NCI-H1436 (cell line): ENCODE data around the gene VAV2.
"Not testable (repeated sequence)": the region's sequence is repeated elsewhere in the genome, so short reads cannot be mapped to it uniquely, and the experiment has no call there.

Experiments used
- DNase-seq: peaks from one replicate; lab custom pipeline; 2025; lab: John Stamatoyannopoulos, UW

The VAV2 gene

DNA sequence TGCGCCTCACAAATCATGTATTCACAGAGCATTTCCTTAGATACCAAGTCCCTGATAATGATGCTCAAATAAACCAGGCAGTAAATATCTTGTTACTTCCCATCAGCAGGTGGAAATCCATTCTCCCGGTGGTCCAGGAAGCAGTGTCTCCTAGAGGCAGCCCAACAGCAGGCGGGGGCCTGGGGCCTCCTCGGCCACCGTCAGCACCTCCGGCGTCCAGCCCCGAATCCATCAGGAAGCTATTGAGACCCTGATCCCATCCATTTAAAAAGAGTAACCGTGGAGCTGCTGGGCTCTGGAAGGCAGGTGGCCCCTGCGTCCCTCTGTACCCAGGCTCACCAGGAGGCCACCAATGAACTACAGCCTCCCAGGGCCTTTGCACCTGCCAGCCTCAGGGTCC, 54.0 kb downstream of the VAV2 start:
- no peak for DNase-seq

DNA sequence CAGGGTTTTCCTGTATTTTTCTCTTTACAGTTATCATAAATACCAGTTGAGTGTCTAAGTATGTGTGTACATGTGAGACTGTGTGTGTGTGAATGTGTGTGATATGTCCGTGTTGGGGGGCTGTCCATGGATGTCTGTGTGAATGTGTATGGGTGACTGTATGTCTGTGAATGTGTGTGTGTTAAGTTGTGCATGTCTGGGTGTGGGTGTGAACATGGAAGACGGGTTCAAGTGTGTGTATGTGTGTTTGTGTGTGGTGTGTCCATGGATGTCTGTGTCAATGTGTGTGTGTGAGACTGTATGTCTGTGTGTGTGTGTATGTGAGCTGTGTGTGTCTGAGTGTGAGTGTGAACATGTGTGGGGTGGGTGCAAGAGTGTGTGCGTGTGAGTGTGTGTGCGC, 55.0 kb downstream of the VAV2 start:
- no peak for DNase-seq

DNA sequence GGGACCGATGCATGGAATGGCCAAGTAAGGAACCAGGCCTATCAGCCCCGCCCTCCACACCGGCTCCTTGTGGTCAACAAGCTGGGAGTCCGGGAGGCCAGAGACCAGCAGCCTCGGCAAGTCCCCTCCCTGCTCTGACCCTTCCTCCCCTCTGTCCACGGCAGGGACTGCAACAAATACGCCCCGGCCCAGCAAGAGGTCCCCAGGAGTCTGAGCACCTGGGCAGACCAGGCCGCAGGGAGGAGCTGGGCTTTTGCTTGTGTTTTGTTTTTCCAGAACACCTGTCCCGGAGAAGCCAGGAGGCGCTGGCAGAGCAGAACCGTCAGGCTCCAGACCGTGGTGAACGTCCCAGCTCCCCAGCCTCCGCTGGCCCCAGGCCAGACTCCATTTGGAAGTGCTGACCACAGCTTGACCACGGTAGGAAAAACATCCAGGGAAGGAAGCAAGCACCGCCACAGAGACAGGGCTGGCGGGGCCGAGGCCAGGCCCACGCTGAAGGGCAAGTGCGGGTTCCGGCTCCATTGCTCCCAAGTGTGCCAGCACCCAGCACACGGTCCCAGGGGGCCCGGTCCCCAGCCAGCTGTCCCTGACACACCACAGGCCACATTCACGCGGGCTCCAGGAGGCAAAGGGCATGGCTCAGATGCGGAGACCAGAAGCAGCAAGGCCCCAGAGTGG, 56.7 kb downstream of the VAV2 start:
- no peak for DNase-seq

DNA sequence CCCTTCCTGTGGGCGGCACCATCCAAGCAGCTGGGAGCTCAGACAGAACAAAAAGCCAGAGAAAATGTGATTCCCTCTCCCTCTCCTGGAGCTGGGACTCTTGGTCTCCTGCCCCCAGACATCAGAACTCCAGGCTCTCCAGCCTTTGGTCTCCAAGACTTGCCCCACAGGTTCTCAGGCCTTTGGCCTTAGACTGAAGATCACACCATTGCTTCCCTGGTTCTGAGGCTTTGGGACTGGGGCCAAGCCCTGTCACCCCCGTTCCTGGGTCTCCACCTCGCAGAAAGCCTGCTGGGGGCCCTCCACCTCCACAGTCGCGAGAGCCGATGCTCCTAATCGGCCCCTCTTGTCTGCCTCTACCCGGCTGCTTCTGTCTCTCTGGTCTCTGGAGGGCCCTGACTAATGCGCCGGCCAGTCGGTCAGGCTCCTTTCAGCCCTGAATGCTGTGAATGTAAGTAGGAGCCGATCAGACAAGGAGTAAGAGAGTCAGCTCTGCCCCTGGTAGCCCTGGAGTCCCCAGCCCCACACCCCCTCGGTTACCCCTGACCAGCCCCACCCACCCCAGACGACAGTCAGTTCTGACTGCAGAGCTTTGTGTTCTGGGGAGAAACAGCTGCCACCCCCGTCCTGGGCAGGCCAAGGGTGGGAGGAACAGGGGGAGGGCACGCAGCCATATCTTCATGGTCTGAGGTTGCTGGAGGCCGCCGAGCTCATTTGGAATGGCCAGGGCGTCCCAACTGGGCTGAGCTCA, 57.5 kb downstream of the VAV2 start:
- DNase-seq: no peak

DNA sequence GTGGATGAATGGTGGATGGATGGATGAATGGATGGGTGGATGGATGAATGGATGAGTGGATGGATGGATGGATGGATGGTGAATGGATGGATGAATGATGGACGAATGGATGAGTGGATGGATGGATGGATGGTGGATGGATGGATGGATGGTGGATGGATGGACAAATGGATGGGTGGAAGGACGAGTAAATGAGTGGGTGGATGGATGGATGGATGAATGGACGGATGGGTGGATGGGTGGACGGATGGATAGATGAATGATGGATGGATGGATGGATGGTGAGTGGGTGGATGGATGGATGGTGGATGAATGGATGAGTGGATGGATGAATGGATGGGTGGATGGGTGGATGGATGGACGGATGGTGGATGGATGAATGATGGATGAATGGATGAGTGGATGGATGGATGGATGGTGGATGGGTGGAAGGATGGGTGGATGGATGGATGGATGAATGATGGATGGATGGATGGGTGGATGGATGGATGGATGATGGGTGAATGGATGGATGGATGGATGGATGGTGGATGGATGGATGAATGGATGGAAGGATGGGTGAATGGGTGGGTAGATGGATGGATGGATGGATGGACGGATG, 58.6 kb downstream of the VAV2 start:
- no peak for DNase-seq

DNA sequence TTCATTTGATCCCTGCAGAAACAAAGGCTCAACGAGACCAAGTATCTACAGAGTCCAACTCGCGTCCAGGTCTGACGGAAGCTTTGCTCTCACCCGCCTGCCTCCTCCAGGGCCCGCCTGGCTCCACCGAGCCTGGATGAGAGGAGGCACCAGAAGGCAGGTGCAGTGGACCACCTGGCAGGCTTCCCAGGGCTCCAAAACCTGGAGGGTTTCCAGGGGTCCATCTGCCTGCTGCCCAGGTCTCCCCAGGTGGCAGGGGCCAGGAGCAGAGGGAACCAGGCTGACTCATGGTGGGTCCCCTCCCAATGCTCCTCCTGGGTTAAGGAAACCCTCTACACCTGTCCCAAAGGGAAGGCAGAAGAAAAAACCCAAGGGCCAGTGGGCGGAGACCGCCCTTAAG, 59.5 kb downstream of the VAV2 start:
- no peak for DNase-seq

DNA sequence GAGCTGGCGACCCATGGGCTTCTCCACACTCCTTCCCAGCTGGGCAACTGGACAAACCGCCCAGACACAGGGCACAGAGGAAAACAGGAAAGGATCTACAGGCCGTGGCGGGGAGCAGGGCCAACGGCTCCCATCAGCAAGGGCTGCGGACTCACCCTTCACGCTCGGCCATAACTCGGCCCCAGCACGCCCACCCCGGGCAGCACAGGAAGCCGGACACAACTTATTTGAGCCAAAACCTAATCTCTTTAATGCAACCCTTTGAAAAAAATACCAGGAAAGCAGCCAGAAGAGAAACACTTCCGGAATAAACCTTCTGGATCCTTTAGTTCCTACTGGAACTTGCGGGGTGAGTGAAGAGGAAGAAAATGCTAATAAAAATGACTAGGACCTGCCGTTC, 59.9 kb downstream of the VAV2 start:
- DNase-seq: no peak

DNA sequence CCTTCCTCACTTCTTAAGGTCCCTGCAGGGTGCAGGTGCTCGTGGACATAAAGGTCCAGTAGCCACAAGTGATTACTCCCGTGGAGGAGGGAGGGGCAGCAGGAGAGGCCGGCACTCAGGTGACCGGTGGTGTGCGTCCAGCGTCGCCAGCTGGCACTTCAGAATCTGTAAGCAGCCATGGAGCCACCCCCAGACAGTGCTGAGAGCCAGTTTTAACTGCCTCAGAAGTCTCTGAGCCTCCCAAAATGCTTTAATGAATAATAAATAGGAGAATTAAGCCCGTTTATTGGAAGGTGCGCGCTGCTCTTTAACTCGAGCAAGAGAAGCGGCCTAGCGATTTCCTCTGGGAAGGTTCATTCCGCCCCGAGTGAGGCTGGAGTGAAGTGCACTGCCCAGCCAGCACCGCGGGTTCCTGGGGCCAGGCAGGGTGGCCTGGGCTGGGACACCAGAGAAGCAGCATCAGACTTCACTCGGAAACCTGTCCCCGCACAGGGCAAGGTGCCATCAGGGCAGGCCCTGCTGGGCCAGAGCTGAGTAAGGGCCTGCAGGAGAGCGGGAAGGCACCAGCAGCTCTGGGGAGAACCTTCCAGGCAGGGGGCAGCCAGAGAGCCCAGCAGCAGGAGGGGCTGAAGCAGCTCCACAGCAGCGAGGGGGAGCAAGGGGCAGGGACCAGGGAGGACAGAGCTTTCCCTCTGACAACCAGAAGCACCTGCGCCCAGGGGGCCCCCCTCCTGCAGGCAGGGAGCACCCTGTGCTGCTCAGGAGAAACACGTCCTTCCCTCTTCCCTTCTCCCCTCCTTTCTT, 61.2 kb downstream of the VAV2 start:
- no peak for DNase-seq

DNA sequence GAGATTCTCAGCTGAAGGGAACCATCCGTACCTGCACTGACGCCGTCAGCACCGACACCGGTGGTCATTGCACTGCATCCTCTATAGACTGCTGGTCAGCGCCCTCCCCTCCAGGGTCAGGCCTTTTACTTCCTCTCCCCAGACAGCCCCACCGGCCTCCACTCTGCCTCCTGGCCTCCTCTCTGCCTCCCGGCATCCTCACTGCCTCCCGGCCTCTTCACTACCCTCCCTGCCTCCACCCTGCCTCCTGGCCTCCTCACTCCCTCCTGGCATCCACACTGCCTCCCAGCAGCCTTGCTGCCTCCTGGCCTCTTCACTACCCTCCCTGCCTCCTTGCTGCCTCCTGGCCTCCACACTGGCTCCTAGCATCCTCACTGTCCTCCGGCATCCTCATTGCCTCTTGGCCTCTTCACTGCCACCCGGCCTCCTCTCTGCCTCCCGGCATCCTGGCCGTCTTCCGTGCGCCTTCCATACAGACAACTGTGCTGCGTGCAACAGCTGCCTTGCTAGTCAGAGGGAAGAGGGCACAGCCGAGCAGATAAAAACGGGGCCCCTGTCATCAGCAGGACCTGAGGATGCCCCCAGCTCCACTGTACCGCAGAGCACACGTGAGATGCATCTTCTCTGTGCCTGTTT, 62.0 kb downstream of the VAV2 start:
- DNase-seq: no peak

DNA sequence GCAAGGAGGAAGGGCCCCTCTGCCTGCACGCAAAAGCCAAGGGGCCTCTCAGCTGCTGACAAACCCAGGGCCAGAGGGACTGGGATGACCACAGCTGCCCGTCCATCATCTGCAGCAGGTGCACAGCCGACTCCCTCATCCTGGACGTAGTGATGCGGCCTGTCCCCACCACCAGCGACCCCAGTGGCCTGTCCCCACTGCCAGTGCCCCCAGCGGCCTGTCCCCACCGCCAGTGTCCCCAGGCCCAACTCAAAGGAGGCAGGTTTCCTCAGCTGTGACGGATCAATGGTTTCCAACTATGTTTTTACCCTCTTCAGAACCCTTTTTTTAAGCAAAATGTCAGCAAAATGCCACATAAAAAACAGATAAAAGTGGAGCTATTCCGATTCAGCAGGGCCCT, 62.5 kb downstream of the VAV2 start:
- no peak for DNase-seq

DNA sequence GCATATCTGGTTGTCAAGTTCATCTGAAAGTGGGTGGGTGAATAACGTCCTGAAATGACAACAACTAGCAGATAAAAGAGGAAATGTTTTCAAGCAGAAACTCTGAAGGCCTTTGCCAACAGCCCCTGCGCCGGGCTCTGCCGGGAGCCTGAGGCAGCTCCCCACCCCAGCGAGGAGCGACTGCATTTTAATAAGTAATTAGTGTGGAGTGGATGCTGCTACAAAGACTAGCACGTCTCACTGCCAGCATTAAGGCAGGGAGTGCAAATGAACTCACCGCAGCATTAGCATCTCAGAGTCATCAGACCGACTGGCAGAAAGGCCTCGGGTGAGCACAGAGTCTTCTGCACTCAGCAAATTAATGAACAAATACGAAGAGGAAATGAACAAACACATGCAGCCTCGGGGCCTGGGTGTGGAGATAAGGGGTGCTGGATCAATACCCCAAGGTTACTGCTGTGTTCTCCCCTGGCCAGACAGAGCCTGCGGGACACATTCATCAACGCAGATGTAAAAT, 63.8 kb downstream of the VAV2 start:
- peak; percentile 38 for DNase-seq

DNA sequence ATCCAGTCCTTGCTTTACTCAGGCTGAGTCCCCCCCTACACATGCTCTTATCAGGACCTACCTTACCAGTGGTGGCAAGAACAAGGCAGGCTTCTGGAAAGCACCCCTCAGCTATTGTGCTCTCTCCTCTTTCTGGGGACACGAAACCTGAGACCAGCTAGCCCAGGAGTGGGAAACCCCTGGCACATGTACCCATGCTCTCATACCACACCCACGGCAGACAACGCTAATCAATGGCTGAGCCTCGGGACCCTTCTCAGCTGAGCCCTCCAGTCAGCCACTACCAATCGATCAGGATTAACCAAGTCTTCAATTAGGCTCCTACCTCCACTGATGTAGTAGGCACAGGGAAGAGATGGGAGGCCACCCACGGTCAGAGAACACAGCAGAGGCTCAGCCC, 65.1 kb downstream of the VAV2 start:
- no peak for DNase-seq

DNA sequence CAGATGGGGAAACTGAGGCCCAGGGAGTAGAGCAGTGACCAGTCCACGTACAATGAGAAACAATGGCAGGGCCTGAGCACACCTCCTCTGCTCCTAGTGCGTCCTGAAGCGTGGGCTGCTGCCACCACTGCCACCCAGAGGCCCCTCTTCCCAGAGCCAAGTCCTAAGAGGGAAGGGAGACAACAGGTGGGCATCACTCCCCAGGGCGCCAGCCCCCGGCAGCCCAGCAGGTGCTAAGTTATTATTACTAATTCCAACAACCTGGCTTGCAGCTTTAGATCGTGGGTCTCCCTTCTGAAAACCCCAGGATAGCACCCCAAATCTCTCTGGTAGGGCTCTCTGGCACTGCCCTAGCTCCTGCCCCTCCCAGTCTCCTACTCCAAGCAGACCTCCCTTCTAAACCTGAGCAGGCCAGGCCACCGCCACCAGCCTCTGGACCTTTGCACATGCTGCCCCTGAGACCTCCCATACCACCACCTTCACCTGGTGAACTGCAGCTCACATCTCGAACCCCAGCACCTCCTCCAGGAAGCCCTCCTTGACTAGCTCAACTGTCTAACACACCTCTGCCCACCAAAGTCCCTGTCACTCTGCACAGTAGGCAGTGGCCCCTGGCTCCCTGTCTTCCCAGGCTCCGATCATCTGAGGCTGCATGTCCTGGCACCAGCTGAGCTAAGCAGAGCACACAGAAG, 65.8 kb downstream of the VAV2 start:
- DNase-seq: no peak

DNA sequence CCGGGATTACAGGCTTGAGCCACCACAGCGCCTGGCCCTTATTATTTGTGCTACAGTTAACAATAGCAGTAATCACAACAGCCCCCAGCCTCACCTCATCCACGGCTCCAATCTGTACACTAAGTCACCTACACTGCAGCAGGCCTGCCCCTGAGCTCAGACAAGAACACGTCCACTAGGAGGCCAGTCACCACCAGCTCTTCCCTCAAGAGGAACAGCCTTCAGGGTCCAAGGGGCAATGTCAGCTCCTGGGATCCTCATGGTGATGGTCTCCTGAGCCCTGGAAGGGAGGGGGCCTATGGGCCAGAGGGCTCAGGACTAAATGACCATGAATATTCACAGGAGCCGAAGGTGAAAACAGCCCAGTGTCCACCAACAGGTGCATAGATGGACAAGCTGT, 67.7 kb downstream of the VAV2 start:
- DNase-seq: no peak

DNA sequence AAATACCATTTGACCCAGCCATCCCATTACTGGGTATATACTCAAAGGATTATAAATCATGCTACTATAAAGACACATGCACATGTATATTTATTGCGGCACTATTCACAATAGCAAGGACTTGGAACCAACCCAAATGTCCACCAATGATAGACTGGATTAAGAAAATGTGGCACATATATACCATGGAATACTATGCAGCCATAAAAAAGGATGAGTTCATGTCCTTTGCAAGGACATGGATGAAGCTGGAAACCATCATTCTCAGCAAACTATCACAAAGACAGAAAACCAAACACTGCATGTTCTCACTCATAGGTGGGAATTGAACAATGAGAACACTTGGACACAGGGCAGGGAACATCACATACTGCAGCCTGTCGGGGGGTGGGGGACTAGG, 68.5 kb downstream of the VAV2 start:
- DNase-seq: not testable (repeated sequence)

DNA sequence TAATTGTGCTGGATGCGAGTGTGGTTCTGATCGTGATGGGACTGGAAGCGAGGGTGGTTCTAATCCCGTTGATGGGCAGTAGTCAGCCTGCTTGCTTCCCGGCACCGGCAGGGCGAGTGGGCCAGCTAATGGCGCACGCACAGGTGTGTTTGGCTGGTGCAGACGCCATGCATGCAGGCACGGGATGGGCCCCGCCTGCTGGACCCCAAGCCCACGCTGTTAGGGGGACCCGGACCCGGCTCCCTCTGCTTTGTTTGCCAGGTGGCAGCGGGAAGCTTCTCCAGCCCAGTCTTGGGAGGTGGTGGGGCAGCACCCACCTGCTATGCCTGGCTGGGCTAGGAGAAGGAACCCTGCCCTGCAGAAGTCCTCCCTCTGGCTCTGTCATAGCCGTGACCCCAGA, 70.3 kb downstream of the VAV2 start:
- no peak for DNase-seq

DNA sequence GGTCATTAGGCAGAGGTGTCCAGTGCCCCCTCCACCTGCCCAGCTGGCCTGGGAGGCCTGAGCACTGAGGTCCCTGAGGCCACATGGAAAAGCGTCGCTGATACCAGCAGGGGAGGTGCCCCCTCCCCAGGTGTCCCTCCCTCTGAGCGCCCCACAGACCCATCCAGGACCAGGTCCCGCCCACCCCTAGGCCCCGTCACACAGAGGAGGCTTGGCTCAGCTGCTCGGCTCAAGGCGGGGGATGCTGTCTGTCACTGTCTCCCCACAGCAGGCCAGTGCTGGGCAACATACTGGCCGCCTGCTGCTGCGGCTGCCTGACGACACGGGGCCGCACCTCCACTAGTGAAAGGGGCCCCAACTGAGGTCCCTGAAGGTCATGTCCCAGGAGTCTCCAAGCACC, 71.7 kb downstream of the VAV2 start:
- DNase-seq: no peak

DNA sequence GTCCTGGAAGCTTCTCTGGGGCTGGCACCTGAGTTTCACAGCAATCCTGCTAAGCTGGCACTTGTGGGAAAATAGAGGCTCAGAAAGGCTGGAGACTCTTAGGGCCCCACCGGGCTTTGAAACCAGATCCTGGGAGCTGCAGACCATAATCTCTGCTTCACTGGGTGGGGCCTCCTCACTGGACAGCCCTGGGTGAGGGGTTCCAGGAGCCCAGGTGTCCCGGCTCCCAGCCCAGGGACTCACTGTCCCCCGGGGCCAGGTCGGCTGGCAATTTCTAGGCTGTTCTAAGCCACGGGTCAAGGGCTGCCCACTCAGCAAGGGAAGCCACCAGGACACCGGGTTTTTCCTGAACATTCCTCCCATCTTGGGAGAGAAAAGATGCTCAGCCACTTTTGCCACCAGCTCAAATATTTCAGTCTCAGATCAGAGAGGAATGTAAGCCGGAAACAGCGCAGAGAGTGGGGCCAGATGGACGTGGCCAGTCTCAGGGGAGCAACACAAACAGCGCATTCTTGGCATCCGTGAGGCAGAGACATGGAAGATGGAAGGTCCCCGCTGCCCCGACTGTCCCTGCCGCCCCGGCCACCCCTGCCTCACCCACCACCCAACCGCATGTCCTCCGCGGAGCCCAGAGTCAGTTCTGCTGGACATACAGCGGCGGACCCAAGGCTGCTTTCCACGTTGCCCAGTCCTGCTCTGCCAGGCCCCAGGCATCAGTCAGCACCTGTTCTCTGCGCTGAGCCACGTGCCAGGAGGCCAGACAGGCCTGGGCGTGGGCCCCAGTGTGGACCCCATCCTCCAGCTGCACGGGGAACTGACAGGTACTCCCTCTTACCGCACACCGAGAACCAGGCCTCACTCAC, 72.6 kb downstream of the VAV2 start:
- DNase-seq: no peak

DNA sequence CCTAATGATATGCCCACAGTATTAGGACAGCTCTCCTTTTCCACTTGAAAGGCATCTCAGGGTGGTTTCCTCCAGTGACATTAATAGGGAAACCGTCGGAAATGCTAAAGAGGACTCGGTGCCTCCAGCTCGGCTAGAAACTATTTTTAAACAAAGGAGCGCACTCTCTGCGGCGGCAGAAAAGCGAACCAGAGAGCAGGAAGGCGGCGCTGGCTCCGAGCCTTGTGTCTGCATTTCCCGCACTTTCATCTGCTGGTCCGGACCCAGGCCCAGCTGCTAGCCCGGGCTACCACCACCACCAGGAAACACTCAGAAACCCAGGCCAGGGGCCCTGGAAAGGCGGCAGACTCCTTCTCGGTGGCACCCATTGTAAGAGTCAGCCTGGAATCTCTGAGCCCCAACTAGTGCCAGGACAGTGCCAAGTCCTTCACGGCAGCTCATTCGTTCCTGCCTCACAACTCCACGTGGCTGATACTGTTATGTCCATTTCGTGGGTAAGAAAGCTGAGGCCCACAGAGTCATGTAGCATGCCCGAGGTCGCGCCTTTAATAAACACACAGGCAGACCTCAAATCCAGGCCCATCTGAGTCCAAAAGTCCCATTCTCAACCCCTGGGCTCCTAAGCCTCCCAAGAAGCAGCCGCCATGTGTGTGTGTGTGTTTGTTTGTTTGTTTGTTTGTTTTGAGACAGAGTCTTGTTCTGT, 73.9 kb downstream of the VAV2 start:
- DNase-seq: no peak

DNA sequence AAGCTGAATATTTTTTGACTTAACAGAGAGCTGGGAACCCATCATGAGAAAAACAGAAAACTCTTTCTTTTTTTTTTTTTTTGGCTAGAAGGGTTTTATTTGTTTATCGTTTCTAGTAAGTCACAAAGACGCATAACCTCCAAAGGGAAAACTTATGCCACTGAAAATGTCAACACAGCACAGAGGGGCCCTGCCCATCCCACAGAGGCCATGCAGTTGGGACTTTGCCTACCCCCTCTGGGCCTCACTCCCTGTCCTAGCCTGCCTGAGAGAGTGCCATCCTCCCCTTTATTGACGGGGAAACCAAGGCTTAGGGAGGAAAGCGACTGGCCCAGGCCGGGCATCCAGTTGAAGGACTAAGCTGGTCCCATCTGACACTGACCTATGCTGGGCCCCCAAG, 74.7 kb downstream of the VAV2 start:
- no peak for DNase-seq
